Cardiac fibroblast (primary cell): Measurements from ENCODE around the gene SOCS3.

ENCODE experiments used
- DNase-seq, 2 donors: peaks; one replicate each; pipeline versions ENCODE4 v3.0.0 to v3.0.0-alpha.2; 2010; ENCODE audit warnings: low read depth in 2 of 2
- H3K4me3 ChIP-seq, 2 donors: replicated peaks in 1 of 2; 1 replicate in 1 of 2; 2 replicates in 1 of 2; pipeline ENCODE4 v1.5.1; 2011; ENCODE audit warnings: low read depth in 2 of 2, low read length in 2 of 2, mild to moderate bottlenecking in 2 of 2, moderate library complexity in 1 of 2
- TF ChIP-seq, protein P1 (sequence below): IDR thresholded peaks from one replicate; pipeline ENCODE4 v1.5.1; 2011; ENCODE audit warnings: low read depth, mild to moderate bottlenecking, low read length, inconsistent platforms

SOCS3 gene

DNA sequence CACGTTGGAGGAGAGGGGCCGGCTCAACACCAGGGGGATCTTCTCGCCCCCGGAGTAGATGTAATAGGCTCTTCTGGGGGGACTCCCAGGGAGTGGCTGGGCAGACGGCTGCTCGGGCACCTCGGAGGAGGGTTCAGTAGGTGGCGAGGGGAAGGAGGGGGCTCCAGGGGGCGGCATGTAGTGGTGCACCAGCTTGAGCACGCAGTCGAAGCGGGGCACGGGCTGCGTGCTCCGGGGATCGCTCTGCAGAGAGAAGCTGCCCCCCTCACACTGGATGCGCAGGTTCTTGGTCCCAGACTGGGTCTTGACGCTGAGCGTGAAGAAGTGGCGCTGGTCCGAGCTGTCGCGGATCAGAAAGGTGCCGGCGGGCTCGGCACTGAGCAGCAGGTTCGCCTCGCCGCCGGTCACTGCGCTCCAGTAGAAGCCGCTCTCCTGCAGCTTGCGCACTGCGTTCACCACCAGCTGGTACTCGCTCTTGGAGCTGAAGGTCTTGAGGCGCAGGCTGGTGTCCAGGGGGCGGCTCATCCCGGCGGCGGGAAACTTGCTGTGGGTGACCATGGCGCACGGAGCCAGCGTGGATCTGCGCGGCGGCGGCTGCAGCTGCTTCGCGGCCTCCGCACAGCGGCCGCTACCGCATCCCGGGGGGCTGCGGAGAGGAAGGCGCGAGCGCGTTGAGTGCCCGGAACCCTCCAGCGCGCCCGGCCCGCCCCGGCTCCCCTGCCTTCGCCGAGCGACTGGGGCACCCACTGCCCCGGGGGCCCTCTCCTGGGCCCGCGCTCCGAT lies 1.1 kb downstream of the SOCS3 start:
- peak; percentile 59 to 70 for DNase-seq
- H3K4me3 ChIP-seq, result peak overlapping the region; percentile 90 to 95
- TF ChIP-seq, protein P1, sequence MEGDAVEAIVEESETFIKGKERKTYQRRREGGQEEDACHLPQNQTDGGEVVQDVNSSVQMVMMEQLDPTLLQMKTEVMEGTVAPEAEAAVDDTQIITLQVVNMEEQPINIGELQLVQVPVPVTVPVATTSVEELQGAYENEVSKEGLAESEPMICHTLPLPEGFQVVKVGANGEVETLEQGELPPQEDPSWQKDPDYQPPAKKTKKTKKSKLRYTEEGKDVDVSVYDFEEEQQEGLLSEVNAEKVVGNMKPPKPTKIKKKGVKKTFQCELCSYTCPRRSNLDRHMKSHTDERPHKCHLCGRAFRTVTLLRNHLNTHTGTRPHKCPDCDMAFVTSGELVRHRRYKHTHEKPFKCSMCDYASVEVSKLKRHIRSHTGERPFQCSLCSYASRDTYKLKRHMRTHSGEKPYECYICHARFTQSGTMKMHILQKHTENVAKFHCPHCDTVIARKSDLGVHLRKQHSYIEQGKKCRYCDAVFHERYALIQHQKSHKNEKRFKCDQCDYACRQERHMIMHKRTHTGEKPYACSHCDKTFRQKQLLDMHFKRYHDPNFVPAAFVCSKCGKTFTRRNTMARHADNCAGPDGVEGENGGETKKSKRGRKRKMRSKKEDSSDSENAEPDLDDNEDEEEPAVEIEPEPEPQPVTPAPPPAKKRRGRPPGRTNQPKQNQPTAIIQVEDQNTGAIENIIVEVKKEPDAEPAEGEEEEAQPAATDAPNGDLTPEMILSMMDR, result no peak

GRCh38 chr17:78357672-78358537 lies 2.0 kb downstream of the SOCS3 start:
- TF ChIP-seq, protein P1, result no peak
- DNase-seq, result peak in 1 of 2 donors; percentile 57

GRCh38 chr17:78357177-78357586 lies 2.7 kb downstream of the SOCS3 start:
- TF ChIP-seq, protein P1, result no peak
- DNase-seq, result peak; percentile 61 to 88
- peak overlapping the region; percentile 90 to 95 for H3K4me3 ChIP-seq

More at GRCh38 chr17:78357672-78358537, 2.0 kb downstream of the SOCS3 start:
- H3K4me3 ChIP-seq, result peak overlapping the region; percentile 90 to 95

GRCh38 chr17:78356101-78356713 lies 3.7 kb downstream of the SOCS3 start:
- H3K4me3 ChIP-seq, result peak overlapping the region in 1 of 2 donors; percentile 90
- TF ChIP-seq, protein P1, result no peak
- DNase-seq, result peak; percentile 76 to 89

DNA sequence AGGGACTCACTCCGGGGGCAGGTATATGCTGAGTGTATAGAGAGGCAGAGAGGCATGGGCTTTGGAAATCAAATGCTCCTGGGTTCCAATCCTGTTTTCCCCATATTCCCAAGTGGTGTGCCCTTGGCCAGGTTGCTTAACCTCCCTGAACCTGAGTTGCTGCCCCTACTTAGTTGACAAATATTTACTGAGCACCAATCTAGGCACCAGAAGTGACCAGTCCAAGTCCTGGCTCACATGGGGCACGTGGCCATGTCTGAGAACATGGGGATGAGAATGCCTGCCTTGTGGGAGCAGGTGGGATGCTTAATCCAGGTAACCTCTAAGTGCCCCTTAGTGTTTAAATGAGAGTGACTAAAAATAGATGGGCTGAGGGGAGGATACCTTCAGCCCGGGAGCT lies 4.2 kb downstream of the SOCS3 start:
- peak overlapping the region in 1 of 2 donors; percentile 90 for H3K4me3 ChIP-seq
- TF ChIP-seq, protein P1, result no peak
- DNase-seq, result peak in 1 of 2 donors; percentile 59

- H3K4me3 ChIP-seq, result no peak overlapping the region
- no peak for DNase-seq
Measured at GRCh38 chr17:78355045-78355641, 4.7 kb downstream of the SOCS3 start.

More at GRCh38 chr17:78355045-78355641, 4.7 kb downstream of the SOCS3 start:
- TF ChIP-seq, protein P1, result no peak
